Measurements from ENCODE around the gene RAB6A.
"Not testable (repeated sequence)": the region's sequence is repeated elsewhere in the genome, so short reads cannot be mapped to it uniquely, and the experiment has no call there.

The RAB6A gene

DNA sequence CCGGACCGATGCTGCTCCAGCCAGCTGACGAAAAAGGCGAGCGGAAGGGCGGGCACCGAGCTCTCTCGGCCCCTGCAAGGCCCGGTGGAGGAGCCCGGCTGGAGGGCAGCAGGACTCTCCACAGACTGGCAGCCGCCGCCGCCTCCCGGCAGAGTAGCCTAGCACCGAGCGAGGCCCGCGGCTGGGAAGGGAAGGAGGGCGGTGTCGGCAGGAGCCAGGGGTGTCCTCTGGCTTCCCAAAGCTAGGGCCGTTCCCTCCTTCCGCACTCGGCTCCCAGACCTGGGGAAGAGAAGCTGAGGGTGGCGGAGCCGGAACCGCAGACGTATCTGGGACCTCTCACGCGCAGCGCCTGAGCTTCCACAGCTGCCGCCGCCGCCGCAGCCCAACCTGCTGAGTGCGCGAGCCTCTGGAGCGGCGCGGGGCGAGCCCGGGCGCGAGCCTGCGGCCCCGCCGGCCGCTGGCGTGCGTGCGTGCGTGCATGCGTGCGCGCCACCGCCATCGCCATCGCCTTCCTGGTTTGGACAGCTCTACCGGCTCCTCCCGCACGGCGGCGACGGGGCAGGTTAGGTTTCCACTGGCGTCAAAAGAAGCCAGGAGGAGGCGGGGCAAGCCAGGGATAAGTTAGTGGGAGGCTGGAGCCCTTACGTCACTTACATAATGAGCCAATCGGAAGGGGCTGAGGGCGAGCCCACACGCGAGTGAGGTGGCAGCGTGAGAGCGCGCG lies at the start of gene RAB6A:
Gene RAB6A (minus strand): TSS at position 396 of the 724 bp plus-strand sequence. CDS start 439 bp downstream, outside the sequence.
- DNase-seq: peak; percentile 100

DNA sequence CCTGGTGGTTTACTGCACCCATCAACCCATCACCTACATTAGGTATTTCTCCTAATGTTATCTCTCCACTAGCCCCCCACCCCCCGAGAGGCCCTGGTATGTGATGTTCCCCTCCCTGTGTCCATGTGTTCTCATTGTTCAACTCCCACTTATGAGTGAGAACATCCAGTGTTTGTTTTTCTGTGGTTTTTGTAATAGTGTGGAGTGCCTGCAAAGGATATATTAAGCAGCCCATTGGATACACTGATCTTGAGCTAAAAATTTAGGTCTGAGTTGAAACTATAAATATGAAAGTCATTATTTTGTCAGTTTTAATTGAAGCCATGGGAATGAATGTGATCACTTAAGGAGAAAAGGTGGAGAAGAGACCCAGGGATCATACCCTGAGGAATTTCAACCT lies 49.8 kb upstream of the RAB6A start:
- no peak for DNase-seq

- DNase-seq: no peak
Measured at GRCh38 chr11:73808052-73808451, 47.2 kb upstream of the RAB6A start.

DNA sequence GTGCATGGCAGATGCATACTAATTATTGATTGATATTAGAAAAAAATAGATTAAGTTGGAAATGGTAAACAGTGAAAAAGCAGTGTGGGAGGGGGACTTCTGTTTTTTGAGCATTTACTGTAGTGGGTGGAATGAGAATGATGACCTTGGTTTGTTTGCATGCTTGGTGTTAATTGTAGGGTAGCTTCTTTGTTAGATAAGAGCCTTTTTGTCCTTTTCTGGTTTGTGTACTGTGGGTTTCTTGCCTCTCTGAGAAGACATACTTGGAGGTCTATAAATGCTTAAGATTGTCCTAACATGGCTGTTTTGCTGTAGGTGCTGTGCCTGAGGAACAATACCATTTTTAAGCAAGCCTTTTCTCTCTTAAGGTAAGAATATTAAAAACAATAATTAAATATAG lies 43.8 kb upstream of the RAB6A start:
- no peak for DNase-seq

- DNase-seq: no peak
Measured at GRCh38 chr11:73801136-73801535, 40.3 kb upstream of the RAB6A start.

DNA sequence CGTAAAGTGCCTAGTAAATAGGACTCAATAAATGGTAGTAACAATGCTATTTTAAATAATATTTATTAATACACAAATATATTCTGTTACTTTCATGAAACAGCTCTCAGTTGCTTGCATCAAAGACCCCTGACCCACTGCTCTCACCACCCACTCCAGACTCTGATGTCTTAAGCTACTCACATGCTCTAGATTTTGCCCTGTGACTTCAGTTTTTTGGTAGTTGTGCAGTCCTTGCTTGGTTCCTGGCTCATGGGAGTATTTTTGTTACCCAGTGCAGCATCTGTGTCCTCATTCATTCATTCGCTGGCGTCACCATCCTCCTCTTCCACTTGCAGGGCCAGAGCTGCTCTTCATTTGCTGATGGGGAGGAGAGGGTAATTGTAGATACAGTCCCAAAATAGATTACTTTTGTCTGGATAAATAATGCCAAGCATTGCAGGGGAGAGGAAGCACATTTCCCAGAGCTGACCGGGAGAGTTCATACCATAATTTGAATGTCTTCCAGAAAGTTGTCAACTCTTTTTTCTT lies 39.5 kb upstream of the RAB6A start:
- DNase-seq: no peak

DNA sequence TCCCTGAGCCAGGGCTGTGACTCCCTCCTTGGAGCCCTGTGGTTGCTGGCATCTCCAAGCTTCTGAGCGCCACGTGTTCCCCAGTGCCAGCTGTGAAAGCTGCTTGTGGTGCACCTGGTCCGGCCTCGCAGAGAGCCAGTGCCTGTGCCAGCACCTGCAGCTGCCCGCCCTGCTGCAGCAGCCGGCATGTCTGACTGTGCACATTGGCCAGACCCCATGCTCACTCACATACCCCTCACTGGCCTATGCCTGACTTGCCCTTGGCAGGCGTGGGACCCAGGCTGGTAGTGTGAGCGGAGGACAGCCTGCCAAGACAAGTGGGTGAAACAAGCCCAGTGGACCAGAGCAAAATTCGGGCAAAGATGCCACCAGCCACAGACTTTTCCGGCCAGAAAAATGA lies 36.6 kb upstream of the RAB6A start:
- no peak for DNase-seq

GRCh38 chr11:73795925-73796632 lies 35.2 kb upstream of the RAB6A start:
- no peak for DNase-seq

DNA sequence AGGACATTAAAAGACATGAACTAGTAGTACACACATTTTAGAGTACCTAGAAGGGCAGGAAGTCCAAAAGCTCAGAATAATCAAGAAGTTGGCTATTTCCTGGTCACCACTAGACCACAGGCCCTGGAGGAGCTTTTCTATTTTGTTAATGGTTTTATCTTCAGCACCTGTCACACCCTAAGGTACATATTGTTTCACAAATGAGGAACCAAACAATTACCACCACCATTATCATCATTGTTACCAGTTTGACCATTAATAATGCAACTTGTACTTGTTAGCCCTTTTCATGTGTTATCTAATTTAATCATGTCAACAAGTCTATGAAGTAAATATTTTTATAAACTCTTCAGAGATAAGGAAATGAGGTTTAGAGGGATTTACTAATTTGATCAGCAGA lies 31.7 kb upstream of the RAB6A start:
- peak; percentile 22 for DNase-seq

DNA sequence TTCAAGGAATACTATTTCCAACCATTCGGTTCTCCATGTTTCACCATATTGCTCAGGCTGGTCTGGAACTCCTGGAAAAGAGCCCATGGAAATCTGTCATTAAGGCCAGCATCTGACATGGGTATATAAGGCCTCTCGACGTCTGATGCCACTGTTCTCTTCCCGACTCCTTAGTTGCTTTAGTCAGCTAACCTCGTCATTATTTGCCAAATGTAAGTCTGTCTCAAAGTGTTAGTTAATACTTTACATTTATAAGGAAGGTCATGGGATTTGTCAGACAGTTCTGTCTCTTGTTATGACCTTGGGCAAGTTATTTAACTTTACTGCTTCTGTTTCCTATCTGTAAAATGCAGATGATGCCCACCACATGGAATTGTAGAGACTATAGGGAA lies 28.4 kb upstream of the RAB6A start:
- no peak for DNase-seq

- peak; percentile 96 for DNase-seq
Measured at GRCh38 chr11:73787643-73788558, 27.0 kb upstream of the RAB6A start, which contains the start of gene MRPL48. Gene MRPL48, plus strand, starts transcription at chr11:73787874. Its CDS starts 98 bp downstream, at chr11:73787972.

DNA sequence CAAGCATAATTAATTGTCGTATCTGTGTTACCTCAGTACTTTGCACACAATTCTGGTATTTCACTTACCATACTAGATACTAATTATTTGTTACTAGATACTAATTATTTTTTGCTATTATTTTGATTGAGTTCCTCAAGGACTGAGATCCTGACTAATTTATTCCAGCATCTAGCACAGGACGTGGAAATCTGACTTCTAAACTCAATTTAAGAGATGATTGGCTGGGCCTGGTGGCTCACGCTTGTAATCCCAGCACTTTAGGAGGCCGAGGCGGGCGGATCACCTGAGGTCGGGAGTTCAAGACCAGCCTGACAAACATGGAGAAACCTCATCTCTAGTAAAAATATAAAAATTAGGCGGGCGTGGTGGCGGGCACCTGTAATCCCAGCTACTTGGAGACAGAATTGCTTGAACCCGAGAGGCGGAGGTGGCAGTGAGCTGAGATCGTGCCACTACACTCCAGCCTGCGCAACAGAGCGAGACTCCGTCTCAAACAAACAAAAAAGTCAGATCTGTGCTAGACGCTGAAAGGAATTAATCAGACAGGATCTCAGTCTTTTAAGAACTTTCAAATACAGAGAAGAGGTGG lies 26.3 kb upstream of the RAB6A start:
- DNase-seq: no peak

GRCh38 chr11:73785467-73785866 lies 24.6 kb upstream of the RAB6A start:
- not testable (repeated sequence) for DNase-seq

DNA sequence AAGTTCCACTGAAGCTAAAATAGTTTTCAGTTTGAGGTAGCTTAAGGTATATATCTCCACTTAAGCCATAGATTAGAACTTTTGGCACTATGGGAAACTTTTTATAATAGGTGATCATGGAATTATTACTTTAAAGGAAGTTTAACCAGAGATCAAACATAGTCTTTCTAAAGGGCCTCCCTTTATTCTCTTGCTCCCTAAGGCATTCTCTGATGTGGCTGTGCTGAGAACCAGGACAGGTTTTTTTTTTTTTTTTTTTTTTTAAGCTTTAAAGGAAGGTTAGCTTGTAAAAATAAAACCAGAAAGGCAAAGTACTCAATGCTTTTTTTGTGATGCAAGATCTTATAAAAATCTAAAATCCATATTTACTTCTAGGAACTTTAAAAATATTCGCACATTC lies 23.9 kb upstream of the RAB6A start:
- no peak for DNase-seq

DNA sequence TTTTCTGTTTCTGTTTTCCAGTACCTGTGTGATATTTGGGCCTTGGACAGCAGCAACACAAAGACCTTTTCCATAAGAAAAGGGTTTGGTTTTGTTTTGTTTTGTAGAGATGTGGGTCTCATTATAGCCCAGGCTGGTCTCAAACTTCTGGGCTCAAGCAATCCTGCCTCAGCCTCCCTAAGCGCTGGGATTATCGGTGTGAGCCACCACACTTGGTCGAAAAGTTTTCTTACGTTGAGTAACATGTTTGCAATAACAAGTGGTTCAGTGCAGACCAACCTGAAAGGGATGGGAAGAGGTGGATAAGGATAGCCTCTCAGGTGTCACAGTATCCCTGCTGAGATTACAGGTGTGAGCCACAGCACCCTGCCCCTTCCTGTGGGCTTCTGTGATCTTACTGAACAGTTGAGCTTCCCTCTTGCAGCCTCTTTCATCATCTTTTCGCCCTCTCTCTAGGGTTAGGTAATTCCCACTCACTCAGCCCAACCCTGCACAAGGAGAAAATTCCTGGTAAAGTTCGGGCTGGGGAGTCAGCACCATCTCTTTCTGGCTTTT lies 23.3 kb upstream of the RAB6A start:
- DNase-seq: no peak

- no peak for DNase-seq
Measured at GRCh38 chr11:73783483-73784020, 22.7 kb upstream of the RAB6A start.

DNA sequence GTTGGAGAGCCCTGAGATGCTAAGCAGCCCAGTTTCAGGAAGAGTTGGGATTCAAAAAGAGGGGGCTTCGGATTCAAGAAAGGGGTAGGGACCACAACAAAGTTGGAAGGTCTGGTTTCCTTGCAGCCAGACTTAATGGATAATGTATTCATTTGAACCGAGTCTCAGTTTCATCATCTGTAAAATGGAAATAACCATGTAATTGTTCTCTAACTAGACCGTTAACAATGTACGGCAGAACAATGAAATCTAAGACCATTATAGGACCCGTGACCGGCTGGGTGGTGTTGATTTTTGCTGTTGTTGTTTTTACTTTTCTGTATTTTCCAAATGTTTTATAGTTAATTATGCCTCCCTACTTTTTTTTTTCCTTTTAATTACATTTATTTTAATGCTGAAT lies 20.4 kb upstream of the RAB6A start:
- no peak for DNase-seq

DNA sequence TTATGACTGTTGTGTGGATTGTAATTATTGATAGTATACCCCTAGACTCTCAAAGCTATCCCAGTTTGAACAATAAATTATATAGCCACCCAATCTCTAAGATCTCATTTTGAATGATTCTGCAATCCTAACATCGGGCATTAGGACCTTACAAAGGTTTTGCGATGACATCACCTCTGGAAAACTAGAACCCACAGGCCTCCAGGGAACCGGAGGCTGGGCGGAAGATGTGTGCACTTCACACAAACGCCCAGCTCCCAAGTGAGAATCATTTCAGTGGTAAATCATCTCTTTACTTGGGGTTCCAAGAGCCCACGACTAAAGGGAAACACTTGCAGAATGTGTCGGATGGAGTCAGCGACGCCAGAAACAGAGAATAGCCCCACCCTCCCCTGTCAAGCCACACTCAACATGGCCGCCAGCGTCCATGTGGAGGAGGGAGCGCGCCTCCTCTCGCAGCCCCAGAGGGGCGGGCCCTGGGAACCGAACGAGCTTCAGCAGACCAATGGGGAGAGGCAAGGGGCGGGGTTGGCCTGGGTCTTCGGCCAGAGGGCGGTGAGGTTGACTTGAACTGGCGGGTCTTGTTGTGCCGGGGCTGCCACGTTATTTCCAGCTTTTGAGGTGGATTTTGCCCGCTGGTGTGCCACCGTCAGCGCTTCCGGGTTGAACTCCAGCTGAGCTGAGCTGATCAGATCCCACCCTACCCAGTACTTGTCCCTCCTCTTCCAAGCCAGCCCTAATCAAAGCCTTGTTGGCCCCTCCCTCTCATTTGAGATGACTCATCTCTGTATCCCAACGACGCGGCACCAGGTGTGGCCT lies 18.4 kb upstream of the RAB6A start:
- DNase-seq: peak; percentile 99

DNA sequence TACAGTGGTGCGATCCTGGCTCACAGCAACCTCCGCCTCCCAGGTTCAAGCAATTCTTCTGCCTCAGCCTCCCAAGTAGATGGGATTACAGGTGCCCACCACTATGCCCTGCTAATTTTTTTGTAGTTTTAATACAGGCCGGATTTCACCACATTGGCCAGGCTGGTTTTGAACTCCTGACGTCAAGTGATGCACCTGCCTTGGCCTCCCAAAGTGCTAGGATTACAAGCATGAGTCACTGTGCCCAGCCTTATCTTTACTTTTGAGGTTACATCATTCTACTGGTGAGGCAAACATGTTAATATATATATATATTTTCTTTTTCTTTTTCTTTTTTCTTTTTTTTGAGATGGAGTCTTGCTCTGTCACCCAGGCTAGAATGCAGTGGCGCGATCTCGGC lies 9.9 kb upstream of the RAB6A start:
- not testable (repeated sequence) for DNase-seq

GRCh38 chr11:73766763-73767162 lies 5.9 kb upstream of the RAB6A start:
- no peak for DNase-seq

GRCh38 chr11:73762732-73763131 lies 1.9 kb upstream of the RAB6A start:
- DNase-seq: no peak
